Caco-2 (cell line): ENCODE measurements around the gene CCNA2. TPM values are rescaled to one million over a fixed set of nuclear protein-coding genes. Genes with fewer than 3 reads are reported as not detected.

ENCODE experiments used
- BruUV-seq: library from RNA; stranded (reverse); fragments of 400-500 nt; replicated peaks from 2 replicates; lab custom pipeline; 2021; lab: Mats Ljungman, UMichigan
- CTCF ChIA-PET: fragments of 300-600 bp; sonication (Branson Sonifier 250); formaldehyde crosslinking; loops from one replicate; lab custom pipeline; 2022; ENCODE audit warnings: antibody characterized with exemption; lab: Charles Lee
- POLR2A ChIA-PET: fragments of 300-600 bp; sonication (Branson Sonifier 250); formaldehyde crosslinking; loops from one replicate; lab custom pipeline; 2022; ENCODE audit warnings: antibody characterized with exemption; lab: Charles Lee
- DNase-seq, 2 experiments: peaks; one replicate each; pipeline versions ENCODE4 v3.0.0 to v3.0.0-alpha.2; 2020 to 2022
- H3K27me3 ChIP-seq: replicated peaks from 2 replicates; pipeline ENCODE4 v1.6.0; 2011; ENCODE audit warnings: low read length; ENCODE audit not compliant: control insufficient read depth, insufficient read depth
- H3K36me3 ChIP-seq: 2 replicates; pipeline ENCODE4 v1.5.1; 2011; ENCODE audit warnings: low read length; ENCODE audit not compliant: control insufficient read depth, insufficient read depth
- H3K4me1 ChIP-seq: fragments of 250-450 bp; sonication (Bioruptor Pico); 2 replicates; pipeline ENCODE4 v1.5.1; 2020; ENCODE audit warnings: mild to moderate bottlenecking
- H3K4me3 ChIP-seq: 2 replicates; pipeline ENCODE4 v1.5.1; 2011; ENCODE audit warnings: low read depth, mild to moderate bottlenecking, control low read depth, low read length
- H3K9me3 ChIP-seq: fragments of 250-450 bp; sonication (Bioruptor Pico); 2 replicates; pipeline ENCODE4 v1.5.1; 2020; ENCODE audit warnings: mild to moderate bottlenecking, moderate library complexity
- H3K27ac Mint-ChIP-seq: one replicate; pipeline ENCODE4 v1.8.0; 2022; ENCODE audit warnings: mixed read lengths; ENCODE audit not compliant: unreplicated experiment
- H3K27me3 Mint-ChIP-seq: one replicate; pipeline ENCODE4 v1.8.0; 2022; ENCODE audit warnings: mixed read lengths; ENCODE audit not compliant: insufficient read depth, unreplicated experiment
- H3K36me3 Mint-ChIP-seq: one replicate; pipeline ENCODE4 v1.8.0; 2022; ENCODE audit warnings: mild to moderate bottlenecking, mixed read lengths; ENCODE audit not compliant: insufficient read depth, unreplicated experiment
- H3K4me1 Mint-ChIP-seq: one replicate; pipeline ENCODE4 v1.8.0; 2022; ENCODE audit warnings: low read depth, mixed read lengths; ENCODE audit not compliant: unreplicated experiment
- H3K4me3 Mint-ChIP-seq: one replicate; pipeline ENCODE4 v1.8.0; 2022; ENCODE audit warnings: mild to moderate bottlenecking, moderate library complexity, mixed read lengths; ENCODE audit not compliant: unreplicated experiment
- H3K9me3 Mint-ChIP-seq: one replicate; pipeline ENCODE4 v1.8.0; 2022; ENCODE audit warnings: mixed read lengths; ENCODE audit not compliant: unreplicated experiment
- intact Hi-C: fragments of 100-400 bp; cut with micrococcal nuclease; formaldehyde crosslinking; loops from one replicate; pipeline ENCODE4 v1.10.0; 2022; ENCODE audit not compliant: unreplicated experiment
- total RNA-seq: library from RNA; stranded (reverse); gene quantifications from 2 replicates; pipeline ENCODE4 v1.2.3, GENCODE V29; 2022
- TF ChIP-seq, protein P1 (sequence below), 2 experiments: fragments of 200-600 bp in 1 of 2; IDR thresholded peaks; 1 replicate in 1 of 2; 2 replicates in 1 of 2; pipeline versions ENCODE4 v1.5.1 to v1.8.0; 2011 to 2022; ENCODE audit warnings: antibody characterized with exemption in 1 of 2, control low read depth in 1 of 2, inconsistent platforms in 1 of 2, low read depth in 1 of 2, low read length in 1 of 2, mild to moderate bottlenecking in 1 of 2, moderate library complexity in 1 of 2; ENCODE audit not compliant: insufficient read depth in 1 of 2, severe bottlenecking in 1 of 2, unreplicated experiment in 1 of 2

Gene CCNA2
- total RNA-seq, 1 experiment from 2014 or later, result 97.9 TPM

DNA sequence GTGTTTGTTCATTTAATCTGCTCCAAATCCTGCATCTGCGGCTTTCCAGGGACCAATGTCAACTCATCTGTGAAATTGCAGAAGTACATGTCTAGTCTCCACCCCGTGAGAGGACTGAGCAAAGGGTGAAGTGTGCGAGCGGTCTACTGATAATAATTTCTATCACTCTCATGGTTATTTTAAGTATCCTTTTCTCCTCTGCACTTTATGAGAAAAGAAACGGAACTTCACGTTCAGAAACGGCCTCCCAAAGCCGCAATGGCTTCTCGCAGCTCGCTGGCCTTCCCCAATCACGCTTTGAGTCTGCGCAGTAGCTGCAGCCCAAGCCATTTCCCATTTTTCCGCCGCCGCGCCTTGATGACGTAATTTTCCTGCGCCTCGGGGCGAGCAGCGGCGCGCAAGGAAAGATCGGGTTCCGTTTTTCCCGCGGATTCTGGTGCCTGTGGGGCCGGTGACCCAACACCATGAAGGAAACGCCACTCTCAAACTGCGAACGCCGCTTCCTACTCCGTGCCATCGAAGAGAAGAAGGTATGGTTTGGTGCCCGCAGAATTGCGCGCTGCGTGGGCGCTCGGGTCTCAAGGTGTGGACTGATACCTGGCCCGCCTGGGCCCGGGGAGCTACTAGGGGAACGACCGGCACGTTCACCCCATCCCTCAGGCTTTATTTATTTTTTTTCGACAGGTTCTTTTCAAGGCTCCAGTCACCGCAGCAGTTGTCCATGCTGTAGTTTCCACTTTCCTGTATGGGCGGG lies 22.5 kb downstream of the CCNA2 start, which contains the start of gene EXOSC9:
EXOSC9 (plus strand) TSS at position 363 of the 754 bp plus-strand sequence; CDS start at position 465, 102 bp downstream.
- H3K4me1 Mint-ChIP-seq, result peaks cover 7% of the 10 kb centered on the region
- Histone ChIP-seq H3K36me3 (no peaks in the 10 kb centered on the region), H3K9me3 (no peaks in the 10 kb centered on the region), H3K4me3 (peak within 1 kb of the TSS; percentile 92), H3K27me3 (no peaks in the 10 kb centered on the region), H3K4me1 (0 out of 2 replicates have a peak, but pooled peaks cover 7% of the 10 kb centered on the region)
- TF ChIP-seq, protein P1, sequence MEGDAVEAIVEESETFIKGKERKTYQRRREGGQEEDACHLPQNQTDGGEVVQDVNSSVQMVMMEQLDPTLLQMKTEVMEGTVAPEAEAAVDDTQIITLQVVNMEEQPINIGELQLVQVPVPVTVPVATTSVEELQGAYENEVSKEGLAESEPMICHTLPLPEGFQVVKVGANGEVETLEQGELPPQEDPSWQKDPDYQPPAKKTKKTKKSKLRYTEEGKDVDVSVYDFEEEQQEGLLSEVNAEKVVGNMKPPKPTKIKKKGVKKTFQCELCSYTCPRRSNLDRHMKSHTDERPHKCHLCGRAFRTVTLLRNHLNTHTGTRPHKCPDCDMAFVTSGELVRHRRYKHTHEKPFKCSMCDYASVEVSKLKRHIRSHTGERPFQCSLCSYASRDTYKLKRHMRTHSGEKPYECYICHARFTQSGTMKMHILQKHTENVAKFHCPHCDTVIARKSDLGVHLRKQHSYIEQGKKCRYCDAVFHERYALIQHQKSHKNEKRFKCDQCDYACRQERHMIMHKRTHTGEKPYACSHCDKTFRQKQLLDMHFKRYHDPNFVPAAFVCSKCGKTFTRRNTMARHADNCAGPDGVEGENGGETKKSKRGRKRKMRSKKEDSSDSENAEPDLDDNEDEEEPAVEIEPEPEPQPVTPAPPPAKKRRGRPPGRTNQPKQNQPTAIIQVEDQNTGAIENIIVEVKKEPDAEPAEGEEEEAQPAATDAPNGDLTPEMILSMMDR (IDR thresholded peaks at IDR 0.05; ENCODE audit: insufficient read depth in 1 of 2, low read depth in 1 of 2, low read length in 1 of 2, severe bottlenecking in 1 of 2, unreplicated experiment in 1 of 2), result no peak
- H3K36me3 Mint-ChIP-seq, result peaks cover 40% of the 10 kb centered on the region
- peak; percentile 93 to 95 for DNase-seq
- no TSS peak for BruUV-seq
- H3K4me3 Mint-ChIP-seq, result peak within 1 kb of the TSS; percentile 91
- CTCF ChIA-PET, result no interaction called here
- intact Hi-C loops, result loop anchor here (5.0 kb wide), 2 partner anchors 104 to 351 kb away; partner anchors contain the start of genes ANXA5 and BLTP1
- POLR2A ChIA-PET, result no interaction called here
- no peaks in the 10 kb centered on the region for H3K9me3 Mint-ChIP-seq
- H3K27ac Mint-ChIP-seq, result peak within 1 kb of the TSS; percentile 94
- no peaks in the 10 kb centered on the region for H3K27me3 Mint-ChIP-seq

DNA sequence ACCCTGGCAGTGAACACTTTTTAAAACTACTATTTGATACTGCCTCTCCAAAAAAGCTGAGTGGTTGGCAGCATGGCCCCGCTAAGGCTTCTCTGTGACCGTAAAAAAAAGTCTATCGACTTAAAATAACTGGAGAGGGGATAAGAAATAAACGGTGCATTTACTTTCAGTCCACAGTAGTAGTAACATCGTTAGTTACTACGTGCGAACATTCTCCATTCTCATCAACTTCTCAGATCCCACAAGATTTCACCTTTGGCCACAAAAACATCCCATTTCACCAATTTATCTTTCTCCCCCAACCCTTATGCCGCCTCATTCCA lies 23.1 kb downstream of the CCNA2 start:
- H3K9me3 ChIP-seq, result no peaks in the 10 kb centered on the region
- peaks cover 35% of the 10 kb centered on the region for H3K36me3 Mint-ChIP-seq
- no peaks in the 10 kb centered on the region for H3K9me3 Mint-ChIP-seq
- peak overlapping the region; percentile 94 for H3K27ac Mint-ChIP-seq
- H3K27me3 Mint-ChIP-seq, result no peaks in the 10 kb centered on the region
- peaks cover 7% of the 10 kb centered on the region for H3K4me1 Mint-ChIP-seq
- no peaks in the 10 kb centered on the region for H3K27me3 ChIP-seq
- H3K4me3 ChIP-seq, result peak overlapping the region; percentile 92
- H3K4me1 ChIP-seq, result 0 out of 2 replicates have a peak, but pooled peaks cover 7% of the 10 kb centered on the region
- intact Hi-C loops, result loop anchor here (5.0 kb wide), 2 partner anchors 103 to 352 kb away; partner anchors contain the start of genes ANXA5 and BLTP1
- TSS peak; percentile 100 for BruUV-seq
- no peaks in the 10 kb centered on the region for H3K36me3 ChIP-seq
- DNase-seq, result no peak
- ChIA-PET CTCF (no interaction called here), POLR2A (no interaction called here)
- TF ChIP-seq, protein P1 (IDR thresholded peaks at IDR 0.05; ENCODE audit: insufficient read depth in 1 of 2, low read depth in 1 of 2, low read length in 1 of 2, severe bottlenecking in 1 of 2, unreplicated experiment in 1 of 2), result no peak
- peak overlapping the region; percentile 91 for H3K4me3 Mint-ChIP-seq

DNA sequence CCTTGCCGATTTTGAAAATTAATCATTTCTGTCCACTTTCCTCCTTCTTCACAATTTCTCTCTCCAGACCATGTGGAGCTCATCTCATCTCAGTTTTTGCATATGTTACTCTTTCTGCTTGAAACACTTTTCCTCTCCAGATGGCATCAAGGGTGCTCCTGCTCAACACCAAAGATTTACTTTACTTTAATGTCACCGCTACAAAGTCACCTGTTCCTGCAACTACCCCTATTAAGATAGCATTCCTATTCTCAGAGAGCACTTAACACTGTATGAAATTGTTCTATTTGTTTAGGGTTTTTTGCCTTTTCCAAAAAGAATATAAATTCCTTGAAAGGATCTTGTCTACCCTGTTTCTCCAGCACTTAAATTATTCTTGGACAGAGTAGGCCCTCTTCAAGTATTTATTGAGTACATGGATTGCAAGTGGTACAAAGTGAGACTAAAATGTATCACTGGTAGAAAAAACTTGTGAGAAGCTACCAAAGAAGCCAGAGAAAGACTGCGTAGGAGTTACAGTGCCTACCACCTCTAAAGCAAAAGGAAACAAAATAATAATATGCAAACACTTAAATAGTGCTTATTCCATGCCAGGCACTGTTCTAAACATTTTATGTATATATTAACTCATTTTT lies 23.7 kb downstream of the CCNA2 start:
- TF ChIP-seq, protein P1 (IDR thresholded peaks at IDR 0.05; ENCODE audit: insufficient read depth in 1 of 2, low read depth in 1 of 2, low read length in 1 of 2, severe bottlenecking in 1 of 2, unreplicated experiment in 1 of 2), result no peak
- Mint-ChIP-seq H3K9me3 (no peaks in the 10 kb centered on the region), H3K4me1 (peaks cover 7% of the 10 kb centered on the region), H3K36me3 (peaks cover 29% of the 10 kb centered on the region), H3K27me3 (no peaks in the 10 kb centered on the region), H3K4me3 (peak overlapping the region; percentile 91), H3K27ac (no peak overlapping the region)
- Histone ChIP-seq H3K27me3 (no peaks in the 10 kb centered on the region), H3K9me3 (no peaks in the 10 kb centered on the region), H3K36me3 (no peaks in the 10 kb centered on the region), H3K4me1 (peaks cover 8% of the 10 kb centered on the region; the same call in 1 of the 2 replicates), H3K4me3 (peak overlapping the region; percentile 92)
- no TSS peak for BruUV-seq
- intact Hi-C loops, result loop anchor here (5.0 kb wide), 3 partner anchors 103 to 887 kb away; partner anchors contain the start of genes ANXA5 and BLTP1
- ChIA-PET POLR2A (interaction anchor here (0.6 kb wide), 1 partner anchor 407 kb away, joined by 3 read pairs; no protein-coding TSS in a partner anchor), CTCF (no interaction called here)
- no peak for DNase-seq
